Prostate gland (tissue), 2 donors: ENCODE results near the gene LSM2. TPM values are rescaled to one million over a fixed set of nuclear protein-coding genes. Genes with fewer than 3 reads are reported as not detected.
A peak's percentile ranks its signal among the peaks of the same experiment; 100 is the strongest.
"Not testable (repeated sequence)": the region's sequence is repeated elsewhere in the genome, so short reads cannot be mapped to it uniquely, and the experiment has no call there.

Experiments used
- DNase-seq: peaks from one replicate; pipeline ENCODE4 v3.0.0-alpha.2; 2019; ENCODE audit warnings: low spot score
- H3K27ac ChIP-seq, 2 donors: fragments of 200-600 bp; sonication (generic); 2 replicates each; pipeline ENCODE4 v1.5.1; 2017 to 2019
- H3K27me3 ChIP-seq: fragments of 200-600 bp; sonication (generic); replicated peaks from 2 replicates; pipeline ENCODE4 v1.5.1; 2019; ENCODE audit not compliant: insufficient read depth
- H3K36me3 ChIP-seq, 2 donors: fragments of 200-600 bp; sonication (generic); 1 replicate in 1 of 2; 2 replicates in 1 of 2; pipeline versions ENCODE4 v1.5.1 to v1.8.1; 2017 to 2019
- H3K4me1 ChIP-seq: fragments of 200-600 bp; sonication (generic); replicated peaks from 2 replicates; pipeline ENCODE4 v1.5.1; 2019
- H3K4me3 ChIP-seq, 2 donors: fragments of 200-600 bp; sonication (generic); 2 replicates each; pipeline ENCODE4 v1.5.1; 2017 to 2019
- H3K9me3 ChIP-seq: fragments of 200-600 bp; sonication (generic); 2 replicates; pipeline ENCODE4 v1.5.1; 2017
- POLR2A ChIP-seq: fragments of 450-650 bp; IDR thresholded peaks from one replicate; pipeline ENCODE4 v1.6.1; 2016; ENCODE audit warnings: antibody characterized with exemption, mild to moderate bottlenecking
- POLR2AphosphoS5 ChIP-seq: sonication (generic); formaldehyde crosslinking; IDR thresholded peaks from one replicate; pipeline ENCODE4 v1.6.1; 2017; ENCODE audit warnings: antibody characterized with exemption
- WGBS: methylation state at CpG from one replicate; pipeline ENCODE4 v1.1.5; 2018; 5-methylcytosine and 5-hydroxymethylcytosine counted together
- intact Hi-C: fragments of 100-400 bp; cut with DNase I; formaldehyde crosslinking; loops from one replicate; pipeline ENCODE4 v1.14.2; 2022
- total RNA-seq, 2 donors: library from RNA; depleted of rRNA; stranded (reverse); fragments of >200 nt; gene quantifications; one replicate each; pipeline ENCODE4 v1.1.0, GENCODE V29; 2016
- TF ChIP-seq, protein P1 (sequence below), 4 experiments: fragments of 200-600 bp in 2 of 4; fragments of 450-650 bp in 2 of 4; sonication (generic) in 2 of 4; IDR thresholded peaks; 1 replicate in 3 of 4; 2 replicates in 1 of 4; pipeline ENCODE4 v1.5.1; 2016 to 2019; ENCODE audit warnings: antibody characterized with exemption in 4 of 4, mild to moderate bottlenecking in 2 of 4, moderate library complexity in 2 of 4

Gene LSM2
- total RNA-seq, 2 donors from 2014 or later = 51.9 to 52.5 TPM

DNA sequence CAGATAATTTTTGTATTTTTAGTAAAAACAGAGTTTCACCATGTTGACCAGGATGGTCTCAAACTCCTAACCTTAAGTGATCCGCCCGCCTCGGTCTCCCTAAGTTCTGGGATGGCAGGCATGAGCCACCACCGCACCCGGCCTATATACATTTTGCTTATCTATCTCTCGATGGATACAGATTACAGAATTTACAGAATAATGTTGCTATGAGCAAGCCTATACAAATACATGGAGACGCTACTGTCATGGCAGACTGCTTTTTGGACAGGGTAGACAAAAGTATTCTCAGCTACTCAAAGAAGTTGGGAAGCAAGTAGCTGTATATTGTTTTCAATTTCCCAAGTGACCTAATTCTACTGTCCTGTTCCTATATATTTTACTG, 6.7 kb upstream of the LSM2 start:
- Histone ChIP-seq H3K4me3 (no peak overlapping the region), H3K27me3 (no peaks in the 10 kb centered on the region), H3K9me3 (no peaks in the 10 kb centered on the region), H3K27ac (peak overlapping the region; percentile 100), H3K4me1 (no peaks in the 10 kb centered on the region), H3K36me3 (no peaks in the 10 kb centered on the region)
- DNase-seq = no peak
- WGBS = 95% methylated on average over 7 of the region's 7 CpGs
- TF ChIP-seq, protein P1, sequence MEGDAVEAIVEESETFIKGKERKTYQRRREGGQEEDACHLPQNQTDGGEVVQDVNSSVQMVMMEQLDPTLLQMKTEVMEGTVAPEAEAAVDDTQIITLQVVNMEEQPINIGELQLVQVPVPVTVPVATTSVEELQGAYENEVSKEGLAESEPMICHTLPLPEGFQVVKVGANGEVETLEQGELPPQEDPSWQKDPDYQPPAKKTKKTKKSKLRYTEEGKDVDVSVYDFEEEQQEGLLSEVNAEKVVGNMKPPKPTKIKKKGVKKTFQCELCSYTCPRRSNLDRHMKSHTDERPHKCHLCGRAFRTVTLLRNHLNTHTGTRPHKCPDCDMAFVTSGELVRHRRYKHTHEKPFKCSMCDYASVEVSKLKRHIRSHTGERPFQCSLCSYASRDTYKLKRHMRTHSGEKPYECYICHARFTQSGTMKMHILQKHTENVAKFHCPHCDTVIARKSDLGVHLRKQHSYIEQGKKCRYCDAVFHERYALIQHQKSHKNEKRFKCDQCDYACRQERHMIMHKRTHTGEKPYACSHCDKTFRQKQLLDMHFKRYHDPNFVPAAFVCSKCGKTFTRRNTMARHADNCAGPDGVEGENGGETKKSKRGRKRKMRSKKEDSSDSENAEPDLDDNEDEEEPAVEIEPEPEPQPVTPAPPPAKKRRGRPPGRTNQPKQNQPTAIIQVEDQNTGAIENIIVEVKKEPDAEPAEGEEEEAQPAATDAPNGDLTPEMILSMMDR (IDR thresholded peaks at IDR 0.05) = no peak
- TF ChIP-seq POLR2A = no peak
- TF ChIP-seq POLR2AphosphoS5 = no peak
- intact Hi-C loops = no loop called here

DNA sequence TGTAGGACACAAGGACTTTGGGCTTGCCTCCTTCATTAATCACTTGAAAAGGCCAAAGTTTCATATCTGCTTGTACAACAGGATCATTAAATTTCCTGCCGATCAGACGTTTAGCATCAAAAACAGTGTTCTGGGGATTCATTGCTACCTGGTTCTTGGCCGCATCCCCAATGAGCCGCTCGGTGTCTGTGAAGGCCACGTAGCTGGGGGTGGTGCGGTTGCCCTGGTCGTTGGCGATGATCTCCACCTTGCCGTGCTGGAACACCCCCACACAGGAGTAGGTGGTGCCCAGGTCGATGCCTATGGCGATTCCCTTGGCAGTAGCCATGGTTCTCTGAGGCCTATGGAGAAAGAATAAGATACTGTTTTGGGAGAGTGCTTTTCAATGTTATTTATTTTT, 4.9 kb upstream of the LSM2 start:
- DNase-seq = no peak
- Histone ChIP-seq H3K27ac (no peak overlapping the region), H3K4me1 (no peaks in the 10 kb centered on the region), H3K9me3 (no peaks in the 10 kb centered on the region), H3K36me3 (no peaks in the 10 kb centered on the region), H3K27me3 (no peaks in the 10 kb centered on the region), H3K4me3 (no peak overlapping the region)
- 89% methylated on average over 12 of the region's 12 CpGs for WGBS
- TF ChIP-seq POLR2AphosphoS5 = no peak
- intact Hi-C loops = no loop called here

DNA sequence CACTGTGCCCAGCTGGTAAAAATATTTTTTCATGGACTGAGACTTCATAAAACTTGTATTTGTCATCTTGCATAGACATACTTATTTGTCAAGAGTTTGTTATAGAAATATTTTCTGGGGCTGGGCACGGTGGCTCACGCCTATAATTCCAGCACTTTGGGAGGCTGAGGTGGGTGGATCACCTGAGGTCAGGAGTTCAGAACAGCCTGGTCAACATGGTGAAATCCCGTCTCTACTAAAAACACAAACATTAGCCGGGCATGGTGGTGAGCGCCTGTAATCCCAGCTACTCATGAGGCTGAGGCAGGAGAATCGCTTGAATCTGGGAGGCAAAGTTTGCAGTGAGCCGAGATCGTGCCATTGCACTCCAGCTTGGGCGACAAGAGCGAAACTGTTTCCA, 1.8 kb upstream of the LSM2 start:
- H3K4me1 ChIP-seq, intact Hi-C loops, H3K36me3 ChIP-seq, H3K27me3 ChIP-seq, H3K9me3 ChIP-seq, DNase-seq, H3K27ac ChIP-seq, H3K4me3 ChIP-seq: not testable (repeated sequence)
- WGBS = 90% methylated on average over 10 of the region's 10 CpGs

DNA sequence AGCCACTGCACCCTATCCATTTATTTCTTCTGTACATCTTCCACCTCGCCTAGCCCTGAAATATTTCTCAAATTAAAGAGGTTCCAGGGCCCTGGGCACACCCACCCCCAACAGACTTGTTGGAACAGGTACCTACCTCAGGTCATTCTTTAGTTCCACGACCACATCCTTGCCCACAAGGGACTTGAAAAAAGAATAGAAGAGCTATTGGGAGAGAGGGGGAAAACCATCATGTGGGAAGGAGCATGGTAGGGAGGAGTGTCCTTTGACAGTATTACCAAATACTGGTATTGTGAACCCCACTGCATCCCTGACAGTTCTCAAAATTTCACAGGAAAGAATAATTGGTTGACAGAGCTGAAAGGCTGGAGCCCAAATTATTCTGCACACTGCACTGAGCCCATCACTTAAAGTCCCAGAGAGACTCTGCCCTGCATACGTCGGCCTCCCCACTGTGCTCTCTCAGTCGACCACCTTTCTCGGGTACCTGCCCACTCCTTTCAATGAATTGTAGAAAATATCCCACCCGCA, 762 bp downstream of the LSM2 start:
- no peaks in the 10 kb centered on the region for H3K27me3 ChIP-seq
- 5% methylated on average over 7 of the region's 7 CpGs for whole genome bisulfite sequencing
- TF ChIP-seq POLR2A (no peak), POLR2AphosphoS5 (no peak)
- TF ChIP-seq, protein P1 (IDR thresholded peaks at IDR 0.05) = no peak
- H3K27ac ChIP-seq = peak overlapping the region; percentile 93 to 95
- DNase-seq = no peak
- intact Hi-C loops = no loop called here
- peak overlapping the region; percentile 48 to 52 for H3K4me3 ChIP-seq
- H3K4me1 ChIP-seq = no peaks in the 10 kb centered on the region
- no peaks in the 10 kb centered on the region for H3K9me3 ChIP-seq
- H3K36me3 ChIP-seq = no peaks in the 10 kb centered on the region

DNA sequence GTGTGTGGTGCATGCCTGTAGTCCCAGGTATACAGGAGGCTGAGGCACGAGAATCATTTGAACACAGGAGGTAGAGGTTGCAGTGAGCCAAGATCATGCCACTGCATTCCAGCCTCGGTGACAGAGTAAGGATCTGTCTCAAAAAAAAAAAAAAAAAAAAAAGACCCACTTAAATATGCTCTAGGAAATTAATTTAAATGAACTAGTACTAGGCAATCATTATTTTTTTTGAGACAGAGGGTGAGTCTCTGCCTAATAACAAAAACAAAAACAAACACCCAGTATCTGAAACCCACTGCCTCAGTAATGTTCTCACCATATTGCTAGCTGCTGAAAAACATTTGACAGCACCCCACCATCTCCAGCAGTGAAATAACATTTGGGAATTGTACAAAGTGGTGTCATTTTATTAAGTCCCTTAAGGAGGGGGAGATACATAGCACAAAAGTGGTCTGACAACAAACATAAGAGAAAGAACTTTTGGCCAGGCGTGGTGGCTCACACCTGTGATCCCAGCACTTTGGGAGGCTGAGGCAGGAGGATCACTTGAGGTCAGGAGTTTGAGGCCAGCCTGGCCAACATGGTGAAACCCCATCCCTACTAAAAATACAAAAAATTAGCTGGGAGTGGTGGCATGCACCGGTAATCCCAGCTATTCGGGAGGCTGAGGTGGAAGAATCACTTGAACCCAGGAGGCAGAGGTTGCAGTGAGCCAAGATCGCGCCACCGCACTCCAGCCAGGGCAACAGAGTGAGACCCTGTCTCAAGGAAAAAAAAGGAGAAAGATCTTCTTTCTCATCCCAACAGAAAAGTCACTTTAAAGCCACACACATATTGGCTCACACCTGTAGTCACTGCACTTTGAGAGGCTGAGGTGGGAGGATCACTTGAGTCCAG, 5.5 kb downstream of the LSM2 start:
- H3K9me3 ChIP-seq, H3K27me3 ChIP-seq, H3K4me3 ChIP-seq, DNase-seq, H3K27ac ChIP-seq, H3K36me3 ChIP-seq, intact Hi-C loops, H3K4me1 ChIP-seq: not testable (repeated sequence)
- WGBS = 96% methylated on average over 8 of the region's 8 CpGs

DNA sequence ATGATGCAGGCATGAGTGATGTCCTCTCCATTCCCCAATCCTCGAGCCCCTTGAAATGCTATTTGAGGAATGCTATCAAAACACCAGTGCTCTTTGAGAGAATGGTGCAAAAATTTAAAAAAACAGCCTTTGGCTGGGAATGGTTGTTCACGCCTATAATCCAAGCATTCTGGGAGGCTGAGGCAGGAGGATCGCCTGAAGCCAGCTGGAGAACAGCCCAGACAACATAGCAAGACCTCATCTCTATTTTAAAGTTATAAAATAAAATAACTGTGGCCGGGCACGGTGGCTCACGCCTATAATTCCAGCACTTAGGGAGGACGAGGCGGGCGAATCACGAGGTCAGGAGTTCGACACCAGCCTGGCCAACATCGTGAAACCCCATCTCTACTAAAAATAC, 7.0 kb downstream of the LSM2 start:
- DNase-seq = no peak
- 88% methylated on average over 12 of the region's 12 CpGs for WGBS
- Histone ChIP-seq H3K36me3 (no peaks in the 10 kb centered on the region), H3K4me3 (no peak overlapping the region), H3K27ac (no peak overlapping the region), H3K9me3 (no peaks in the 10 kb centered on the region), H3K4me1 (no peaks in the 10 kb centered on the region), H3K27me3 (no peaks in the 10 kb centered on the region)
- TF ChIP-seq POLR2A = no peak
- TF ChIP-seq, protein P1 (IDR thresholded peaks at IDR 0.05) = no peak
- no peak for TF ChIP-seq POLR2AphosphoS5
- intact Hi-C loops = no loop called here
